Lower leg skin (tissue), 3 donors: ENCODE measurements around the gene SV2C.

Experiments
- POLR2A ChIP-seq, 2 donors: fragments of 450-650 bp; IDR thresholded peaks; one replicate each; pipeline ENCODE4 v1.6.1; 2016 to 2017; ENCODE audit warnings: antibody characterized with exemption in 2 of 2, mild to moderate bottlenecking in 1 of 2, moderate library complexity in 1 of 2
- TF ChIP-seq, protein P1 (sequence below), 3 donors: fragments of 450-650 bp; IDR thresholded peaks; one replicate each; pipeline ENCODE4 v1.5.1; 2016; ENCODE audit warnings: antibody characterized with exemption in 3 of 3, mild to moderate bottlenecking in 3 of 3, moderate library complexity in 2 of 3

DNA sequence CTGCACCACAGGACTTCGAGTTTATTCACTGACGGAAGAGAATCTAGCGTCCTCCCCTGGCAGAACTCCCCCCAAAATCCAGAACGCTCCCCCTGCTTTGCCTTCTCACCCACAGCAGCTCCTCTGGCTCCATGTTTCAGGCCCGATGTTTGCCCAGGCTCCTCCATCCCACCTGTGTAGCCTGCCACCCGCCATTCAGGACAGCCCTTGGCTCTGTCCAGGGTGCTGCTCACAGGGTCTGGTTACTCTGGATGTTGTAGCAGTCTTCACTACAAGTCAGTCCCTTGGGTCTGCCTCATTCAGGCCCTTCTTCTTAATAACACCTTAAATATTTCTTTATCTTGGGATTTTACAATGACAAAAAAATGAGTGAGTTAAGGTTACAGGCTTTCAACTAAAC lies 41.3 kb upstream of the SV2C start:
- no peak for TF ChIP-seq POLR2A (IDR thresholded peaks at IDR 0.05)
- TF ChIP-seq, protein P1, sequence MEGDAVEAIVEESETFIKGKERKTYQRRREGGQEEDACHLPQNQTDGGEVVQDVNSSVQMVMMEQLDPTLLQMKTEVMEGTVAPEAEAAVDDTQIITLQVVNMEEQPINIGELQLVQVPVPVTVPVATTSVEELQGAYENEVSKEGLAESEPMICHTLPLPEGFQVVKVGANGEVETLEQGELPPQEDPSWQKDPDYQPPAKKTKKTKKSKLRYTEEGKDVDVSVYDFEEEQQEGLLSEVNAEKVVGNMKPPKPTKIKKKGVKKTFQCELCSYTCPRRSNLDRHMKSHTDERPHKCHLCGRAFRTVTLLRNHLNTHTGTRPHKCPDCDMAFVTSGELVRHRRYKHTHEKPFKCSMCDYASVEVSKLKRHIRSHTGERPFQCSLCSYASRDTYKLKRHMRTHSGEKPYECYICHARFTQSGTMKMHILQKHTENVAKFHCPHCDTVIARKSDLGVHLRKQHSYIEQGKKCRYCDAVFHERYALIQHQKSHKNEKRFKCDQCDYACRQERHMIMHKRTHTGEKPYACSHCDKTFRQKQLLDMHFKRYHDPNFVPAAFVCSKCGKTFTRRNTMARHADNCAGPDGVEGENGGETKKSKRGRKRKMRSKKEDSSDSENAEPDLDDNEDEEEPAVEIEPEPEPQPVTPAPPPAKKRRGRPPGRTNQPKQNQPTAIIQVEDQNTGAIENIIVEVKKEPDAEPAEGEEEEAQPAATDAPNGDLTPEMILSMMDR (IDR thresholded peaks at IDR 0.05) = no peak
